Pancreas (tissue), 10 donors: ENCODE measurements around the gene ZNF135. TPM values are rescaled to one million over a fixed set of nuclear protein-coding genes. Genes with fewer than 3 reads are reported as not detected.

Experiments
- ATAC-seq, 4 donors: fragments of 200-7000 bp; cut with Tn5 transposase; one replicate each; pipeline versions ENCODE4 v1.8.0 to v1.9.1; 2020; ENCODE audit warnings: mild to moderate bottlenecking in 4 of 4, moderate library complexity in 4 of 4
- DNase-seq, 6 donors: peaks; one replicate each; pipeline ENCODE4 v3.0.0-alpha.2; 2020
- FAIRE-seq: peaks from 2 replicates; lab custom pipeline; 2012; peaks lifted over from hg19 to GRCh38; lab: Jason Lieb, UNC
- H3K27ac ChIP-seq, 4 donors: fragments of 200-600 bp; sonication (generic); 1 replicate in 3 of 4; 2 replicates in 1 of 4; pipeline versions ENCODE4 v1.5.0 to v1.8.0; 2020
- H3K27me3 ChIP-seq, 4 donors: fragments of 200-600 bp; one replicate each; pipeline ENCODE4 v1.8.0; 2021
- H3K36me3 ChIP-seq, 3 donors: fragments of 200-600 bp; sonication (generic) in 1 of 3; one replicate each; pipeline versions ENCODE4 v1.5.0 to v1.8.0; 2020 to 2021
- H3K4me1 ChIP-seq, 3 donors: fragments of 200-600 bp; one replicate each; pipeline ENCODE4 v1.8.0; 2021
- H3K4me3 ChIP-seq, 4 donors: fragments of 200-600 bp; sonication (generic) in 2 of 4; one replicate each; pipeline versions ENCODE4 v1.5.0 to v1.8.0; 2020 to 2021
- H3K9me3 ChIP-seq, 4 donors: fragments of 200-600 bp; one replicate each; pipeline ENCODE4 v1.8.0; 2021
- WGBS, 2 donors: extraction: QIAGEN DNeasy Blood & Tissue Kit; methylation state at CpG; one replicate each; pipeline ENCODE4 v1.1.7; 2013; 5-methylcytosine and 5-hydroxymethylcytosine counted together
- intact Hi-C, 3 donors: fragments of 100-400 bp; cut with DNase I; formaldehyde crosslinking; loops; one replicate each; pipeline versions ENCODE4 v1.11.1 to v1.14.2; 2022
- polyA plus RNA-seq, 2 donors: library from polyadenylated mRNA; stranded (reverse); fragments of 200-250 nt; gene quantifications; one replicate each; pipeline ENCODE4 v1.2.3, GENCODE V29; 2013
- total RNA-seq, 6 donors: library from RNA; stranded (reverse); fragmentation: NEBNext Ultra II Directional in 4 of 6; extraction: Animal tissue kit (Norgen Biotek cat#: 25700) in 4 of 6; gene quantifications; one replicate each; pipeline versions ENCODE4 v1.2.1 to v1.2.4, GENCODE V29; 2021 to 2023
- TF ChIP-seq, protein P1 (sequence below), 4 donors: fragments of 200-600 bp; sonication (generic) in 3 of 4; IDR thresholded peaks; one replicate each; pipeline versions ENCODE4 v1.5.0 to v1.8.0; 2021; ENCODE audit warnings: antibody characterized with exemption in 4 of 4
- donor health status: healthy with polysubstance abuse.
- donor health status: DM: no; HTN: no; CAD: no; lungs with moderate emphysema.
- donor health status: DM: no; HTN: no; CAD: no.
- donor health status: control.
- donor health status: control.
- donor health status: Bipolar disorder and iron deficiency.
- donor health status: DM: yes; HTN: yes; CAD: no.
- donor health status: DM: no; HTN: no; CAD: no.
- donor health status: DM: no; HTN: no; CAD: no.
- donor health status: DM: yes; HTN: yes; CAD: no.

Gene ZNF135
- total and polyA plus RNA-seq, 8 donors, result 1.1 to 11.6 (median 2.2) TPM

GRCh38 chr19:58014141-58014540, 44.9 kb upstream of the ZNF135 start:
- no peak overlapping the region for H3K27ac ChIP-seq
- ATAC-seq (no peak), DNase-seq (no peak), FAIRE-seq (no peak)
- H3K27me3 ChIP-seq, result no peaks in the 10 kb centered on the region
- 34 to 39% methylated on average over 5 of the region's 5 CpGs for WGBS, 2 donors
- no peaks in the 10 kb centered on the region for H3K36me3 ChIP-seq
- H3K4me1 ChIP-seq, result no peaks in the 10 kb centered on the region
- TF ChIP-seq, protein P1, sequence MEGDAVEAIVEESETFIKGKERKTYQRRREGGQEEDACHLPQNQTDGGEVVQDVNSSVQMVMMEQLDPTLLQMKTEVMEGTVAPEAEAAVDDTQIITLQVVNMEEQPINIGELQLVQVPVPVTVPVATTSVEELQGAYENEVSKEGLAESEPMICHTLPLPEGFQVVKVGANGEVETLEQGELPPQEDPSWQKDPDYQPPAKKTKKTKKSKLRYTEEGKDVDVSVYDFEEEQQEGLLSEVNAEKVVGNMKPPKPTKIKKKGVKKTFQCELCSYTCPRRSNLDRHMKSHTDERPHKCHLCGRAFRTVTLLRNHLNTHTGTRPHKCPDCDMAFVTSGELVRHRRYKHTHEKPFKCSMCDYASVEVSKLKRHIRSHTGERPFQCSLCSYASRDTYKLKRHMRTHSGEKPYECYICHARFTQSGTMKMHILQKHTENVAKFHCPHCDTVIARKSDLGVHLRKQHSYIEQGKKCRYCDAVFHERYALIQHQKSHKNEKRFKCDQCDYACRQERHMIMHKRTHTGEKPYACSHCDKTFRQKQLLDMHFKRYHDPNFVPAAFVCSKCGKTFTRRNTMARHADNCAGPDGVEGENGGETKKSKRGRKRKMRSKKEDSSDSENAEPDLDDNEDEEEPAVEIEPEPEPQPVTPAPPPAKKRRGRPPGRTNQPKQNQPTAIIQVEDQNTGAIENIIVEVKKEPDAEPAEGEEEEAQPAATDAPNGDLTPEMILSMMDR (IDR thresholded peaks at IDR 0.05), result no peak
- H3K9me3 ChIP-seq, result no peaks in the 10 kb centered on the region
- H3K4me3 ChIP-seq, result no peak overlapping the region
- intact Hi-C loops, result no loop called here

- 49 to 64% methylated on average over 7 of the region's 7 CpGs for WGBS, 2 donors
Observed at GRCh38 chr19:58020129-58020528, 39.0 kb upstream of the ZNF135 start.

DNA sequence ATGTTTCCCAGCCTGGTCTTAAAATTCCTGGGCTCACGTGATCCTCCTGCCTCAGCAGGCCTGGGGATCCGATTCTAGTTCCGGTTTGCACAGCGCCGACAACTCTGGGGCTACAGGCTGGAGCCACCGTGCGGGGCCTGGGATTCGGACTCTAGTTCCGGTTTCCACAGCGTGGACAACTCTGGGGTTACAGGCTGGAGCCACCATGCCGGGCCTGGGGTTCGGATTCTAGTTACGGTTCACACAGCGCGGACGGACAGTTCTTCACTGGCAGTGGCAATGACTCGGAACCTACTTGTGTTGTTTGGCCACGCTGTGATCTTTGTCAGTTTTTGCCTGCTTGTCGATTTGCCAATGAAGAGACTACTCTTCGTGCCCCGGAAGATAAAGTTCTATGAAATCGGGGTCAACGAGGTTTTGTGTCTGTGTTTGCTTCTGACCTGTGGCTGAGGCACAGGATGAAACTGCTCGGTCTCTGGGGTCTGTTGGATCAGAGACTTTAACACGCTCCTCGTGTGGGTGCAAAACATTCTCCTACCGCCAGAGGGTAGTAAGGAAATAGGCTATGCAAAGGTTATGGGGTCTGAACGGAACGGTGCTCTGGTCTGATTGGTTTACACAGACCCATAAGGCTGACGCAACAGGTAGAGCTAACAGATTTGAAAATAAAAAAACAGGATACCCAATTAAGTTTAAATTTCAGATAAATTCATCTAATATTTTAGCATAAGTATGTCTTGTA, 37.4 kb upstream of the ZNF135 start:
- WGBS, 2 donors, result 50 to 54% methylated on average over 30 of the region's 30 CpGs
- ATAC-seq (peak; percentile 53 to 91 (median 82)), FAIRE-seq (no peak), DNase-seq (peak in 3 of 6 donors; percentile 29 to 56 (median 40))
- no peaks in the 10 kb centered on the region for H3K9me3 ChIP-seq
- no peaks in the 10 kb centered on the region for H3K27me3 ChIP-seq
- TF ChIP-seq, protein P1 (IDR thresholded peaks at IDR 0.05), result peak in 2 of 4 donors; percentile 32 to 42
- intact Hi-C loops, result loop anchor here in 1 of 3 donors (10.0 kb wide), 1 partner anchor 133 kb away; the partner anchor contains the start of gene ZNF329
- H3K4me3 ChIP-seq, result no peak overlapping the region
- H3K36me3 ChIP-seq, result no peaks in the 10 kb centered on the region
- no peak overlapping the region for H3K27ac ChIP-seq
- H3K4me1 ChIP-seq, result no peaks in the 10 kb centered on the region

More at GRCh38 chr19:58020129-58020528, 39.0 kb upstream of the ZNF135 start:
- no peak overlapping the region for H3K27ac ChIP-seq
- intact Hi-C loops, result loop anchor here in 1 of 3 donors (10.0 kb wide), 1 partner anchor 135 kb away; the partner anchor contains the start of gene ZNF329
- no peaks in the 10 kb centered on the region for H3K4me1 ChIP-seq
- FAIRE-seq (no peak), ATAC-seq (no peak), DNase-seq (no peak)
- no peak overlapping the region for H3K4me3 ChIP-seq
- no peaks in the 10 kb centered on the region for H3K9me3 ChIP-seq
- TF ChIP-seq, protein P1 (IDR thresholded peaks at IDR 0.05), result no peak
- no peaks in the 10 kb centered on the region for H3K27me3 ChIP-seq
- H3K36me3 ChIP-seq, result no peaks in the 10 kb centered on the region

DNA sequence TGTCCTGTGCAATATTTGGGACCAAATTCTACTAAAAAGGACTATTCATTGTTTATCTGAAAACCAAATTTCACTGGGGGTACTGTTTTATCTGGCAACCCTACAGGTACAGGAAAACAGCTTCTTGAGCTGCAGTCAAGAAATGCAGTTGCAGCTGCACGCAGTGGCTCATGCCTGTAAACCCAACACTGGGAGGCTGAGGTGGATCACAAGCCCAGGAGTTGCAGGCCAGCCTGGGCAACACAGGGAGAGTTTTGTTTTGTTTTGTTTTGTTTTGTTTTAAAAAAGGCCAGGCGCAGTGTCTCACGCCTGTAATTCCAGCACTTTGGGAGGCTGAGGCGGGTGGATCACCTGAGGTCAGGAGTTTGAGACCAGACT, 36.8 kb upstream of the ZNF135 start:
- no peak for FAIRE-seq
- TF ChIP-seq, protein P1 (IDR thresholded peaks at IDR 0.05), result no peak
- Histone ChIP-seq H3K4me3 (no peak overlapping the region), H3K27ac (no peak overlapping the region), H3K36me3 (no peaks in the 10 kb centered on the region), H3K9me3 (no peaks in the 10 kb centered on the region), H3K27me3 (no peaks in the 10 kb centered on the region), H3K4me1 (no peaks in the 10 kb centered on the region)
- no peak for DNase-seq
- ATAC-seq, result no peak
- intact Hi-C loops, result loop anchor here in 1 of 3 donors (10.0 kb wide), 1 partner anchor 133 kb away; the partner anchor contains the start of gene ZNF329
- 56 to 70% methylated on average over 4 of the region's 4 CpGs for WGBS, 2 donors

- no peaks in the 10 kb centered on the region for H3K36me3 ChIP-seq
- H3K4me3 ChIP-seq, result no peak overlapping the region
- TF ChIP-seq, protein P1 (IDR thresholded peaks at IDR 0.05), result no peak
- intact Hi-C loops, result loop anchor here in 1 of 3 donors (10.0 kb wide), 1 partner anchor 130 kb away; the partner anchor contains the start of gene ZNF329
- FAIRE-seq (no peak), DNase-seq (no peak), ATAC-seq (no peak)
- H3K4me1 ChIP-seq, result no peaks in the 10 kb centered on the region
- H3K27me3 ChIP-seq, result no peaks in the 10 kb centered on the region
- 83 to 91% methylated on average over 12 of the region's 12 CpGs for WGBS, 2 donors
- H3K9me3 ChIP-seq, result no peaks in the 10 kb centered on the region
- H3K27ac ChIP-seq, result no peak overlapping the region
Observed at GRCh38 chr19:58024661-58025060, 34.4 kb upstream of the ZNF135 start.
